LNCaP clone FGC (cell line): ENCODE results near the gene DUS1L.

Experiments
- DNase-seq: peaks from one replicate; pipeline ENCODE4 v3.0.0-alpha.2; 2011; ENCODE audit warnings: low read depth
- H3K4me3 ChIP-seq: 2 replicates; pipeline ENCODE4 v1.5.1; 2011; ENCODE audit warnings: mild to moderate bottlenecking, low read depth, low read length, control low read depth
- CTCF ChIP-seq: IDR thresholded peaks from 2 replicates; pipeline ENCODE4 v1.5.1; 2012; ENCODE audit warnings: mild to moderate bottlenecking; ENCODE audit not compliant: control insufficient read depth, insufficient read depth; ENCODE audit errors: extremely low read depth

Gene DUS1L

GRCh38 chr17:82025401-82026107 is 40.0 kb downstream of the DUS1L start:
- no peak overlapping the region for H3K4me3 ChIP-seq
- DNase-seq: no peak
- no peak for TF ChIP-seq CTCF

- TF ChIP-seq CTCF: no peak
- DNase-seq: no peak
- H3K4me3 ChIP-seq: no peak overlapping the region; the same call in 1 of the 2 replicates
These were observed 40.7 kb downstream of the DUS1L start for GRCh38 chr17:82024859-82025258.

- H3K4me3 ChIP-seq: peak overlapping the region; percentile 63
- DNase-seq: no peak
- no peak for TF ChIP-seq CTCF
These were observed 42.0 kb downstream of the DUS1L start for GRCh38 chr17:82023447-82024241.

- peak; percentile 98 for DNase-seq
- peak within 1 kb of the TSS; percentile 97 for H3K4me3 ChIP-seq
These were observed 42.6 kb downstream of the DUS1L start, which contains the start of gene LRRC45 for GRCh38 chr17:82022981-82023446. Gene LRRC45 (plus strand): TSS chr17:82023305. CDS start chr17:82023644, 339 bp downstream.

GRCh38 chr17:82022310-82022980 is 43.2 kb downstream of the DUS1L start, which contains the start of gene CENPX:
Gene CENPX (minus strand): TSS chr17:82022878. CDS start chr17:82022861, 17 bp downstream.
- no peak for DNase-seq
- H3K4me3 ChIP-seq: peak within 1 kb of the TSS; percentile 97
- TF ChIP-seq CTCF: no peak

More at GRCh38 chr17:82022981-82023446, 42.6 kb downstream of the DUS1L start, which contains the start of gene LRRC45:
- TF ChIP-seq CTCF: no peak

GRCh38 chr17:82021900-82022309 is 43.7 kb downstream of the DUS1L start:
- DNase-seq: no peak
- no peak for TF ChIP-seq CTCF
- H3K4me3 ChIP-seq: peak overlapping the region; percentile 97
